BLaER1 treated with 17β-estradiol and CSF1 and Interleukin-3, amounts not matched to agents 10 nM and 100 nM (cell line): ENCODE results near the gene MKI67.

ENCODE experiments used
- H3K27ac ChIP-seq, 11 experiments: shearing (Covaris generic); formaldehyde crosslinking; 2 replicates each; pipeline ENCODE4 v1.8.1; 2022
- H3K27me3 ChIP-seq, 11 experiments: shearing (Covaris generic); formaldehyde crosslinking; 2 replicates each; pipeline ENCODE4 v1.8.1; 2022
- H3K36me3 ChIP-seq, 11 experiments: shearing (Covaris generic); formaldehyde crosslinking; 2 replicates each; pipeline ENCODE4 v1.8.1; 2022
- H3K4me1 ChIP-seq, 10 experiments: shearing (Covaris generic); formaldehyde crosslinking; 2 replicates each; pipeline ENCODE4 v1.8.1; 2022
- H3K4me2 ChIP-seq, 11 experiments: shearing (Covaris generic); formaldehyde crosslinking; 2 replicates each; pipeline ENCODE4 v1.8.1; 2022
- H3K4me3 ChIP-seq, 10 experiments: shearing (Covaris generic); formaldehyde crosslinking; 2 replicates each; pipeline ENCODE4 v1.8.1; 2022
- H3K9ac ChIP-seq, 11 experiments: shearing (Covaris generic); formaldehyde crosslinking; 2 replicates each; pipeline ENCODE4 v1.8.1; 2022
- H3K9me3 ChIP-seq, 11 experiments: shearing (Covaris generic); formaldehyde crosslinking; replicated peaks in 1 of 11; 2 replicates each; pipeline ENCODE4 v1.8.1; 2022
- H4K20me1 ChIP-seq, 11 experiments: shearing (Covaris generic); formaldehyde crosslinking; 2 replicates each; pipeline ENCODE4 v1.8.1; 2022
- Cebpa-rat ChIP-seq, 11 experiments: shearing (Covaris generic); IDR thresholded peaks; 2 replicates each; pipeline ENCODE4 v1.8.1; 2022

The MKI67 gene

DNA sequence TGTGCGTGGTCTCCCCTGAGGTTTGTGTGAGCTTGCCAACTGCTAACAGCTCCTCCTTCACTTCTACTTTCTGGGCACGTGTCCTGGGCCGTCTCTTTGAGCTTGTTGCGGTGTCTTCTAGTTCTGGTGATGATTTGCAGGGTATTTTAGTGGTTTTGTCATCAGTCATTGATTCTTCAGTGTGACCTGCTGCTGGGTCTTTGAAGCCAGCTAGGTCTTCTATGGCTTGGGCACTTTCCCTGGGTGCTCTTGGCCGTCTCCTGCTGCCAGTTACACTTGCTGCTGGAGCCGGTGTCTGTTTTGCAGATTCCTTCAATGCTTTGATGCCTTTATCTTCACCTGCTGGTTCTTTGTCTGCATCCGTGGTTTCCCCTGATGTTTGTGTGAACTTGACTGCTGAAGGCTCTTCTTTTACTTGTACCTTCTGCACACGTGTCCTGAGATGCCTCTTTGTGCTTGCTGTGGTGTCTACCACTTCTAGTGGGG lies 23.0 kb downstream of the MKI67 start:
- no peaks in the 10 kb centered on the region for H3K27me3 ChIP-seq
- no peak for TF ChIP-seq Cebpa-rat (IDR thresholded peaks at IDR 0.05)
- H3K4me2 ChIP-seq: no peak overlapping the region
- H3K4me1 ChIP-seq: peaks cover 0 to 16% (median 3%) of the 10 kb centered on the region in 10 experiments; a peak in 9 of 20 replicates
- H3K36me3 ChIP-seq: peaks cover 22 to 100% (median 100%) of the 10 kb centered on the region in 11 experiments; a peak in 21 of 22 replicates
- no peak overlapping the region for H3K27ac ChIP-seq
- no peak overlapping the region for H3K4me3 ChIP-seq
- peaks cover 0 to 98% (median 90%) of the 10 kb centered on the region in 11 experiments; a peak in 16 of 22 replicates for H4K20me1 ChIP-seq
- no peak overlapping the region for H3K9ac ChIP-seq
- H3K9me3 ChIP-seq: no peaks in the 10 kb centered on the region

DNA sequence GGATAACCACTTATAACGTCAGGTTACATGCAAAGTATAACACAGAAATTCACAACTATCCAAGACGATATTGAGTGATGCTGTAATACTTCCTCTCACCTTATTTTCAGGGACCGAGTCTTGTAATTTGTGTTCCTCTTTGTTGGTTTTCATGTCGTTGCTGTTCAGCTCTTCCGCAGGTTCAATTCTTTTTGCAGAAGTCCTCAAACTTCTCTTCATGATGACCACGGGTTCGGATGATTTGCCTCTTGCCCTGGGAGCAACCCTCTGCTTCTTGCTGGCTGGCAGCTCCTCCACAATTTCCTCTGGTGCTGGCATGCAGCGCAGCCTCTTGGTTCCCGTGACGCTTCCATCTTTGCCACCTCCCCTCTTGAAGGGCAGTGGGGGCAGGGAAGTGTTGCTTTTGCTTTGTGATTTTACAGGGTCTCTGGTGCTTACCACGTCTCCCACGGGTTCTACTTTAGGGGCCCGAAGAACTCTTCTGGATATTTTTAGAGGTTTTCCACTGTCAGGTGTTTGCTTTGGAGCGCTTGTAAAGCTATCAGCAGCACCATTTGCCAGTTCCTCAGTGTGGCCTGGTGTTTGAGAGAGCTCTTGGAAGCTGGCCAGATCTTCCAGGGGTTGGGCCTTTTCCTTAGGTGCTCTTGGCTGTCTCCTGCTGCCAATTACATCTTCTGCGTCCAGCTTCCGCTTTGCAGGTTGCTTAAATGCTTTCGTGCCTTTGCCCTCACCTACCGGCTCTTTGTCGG lies 23.6 kb downstream of the MKI67 start:
- no peaks in the 10 kb centered on the region for H3K9me3 ChIP-seq
- H3K4me1 ChIP-seq: peaks cover 0 to 23% (median 9%) of the 10 kb centered on the region in 10 experiments; a peak in 14 of 20 replicates
- no peak for TF ChIP-seq Cebpa-rat (IDR thresholded peaks at IDR 0.05)
- peaks cover 0 to 98% (median 91%) of the 10 kb centered on the region in 11 experiments; a peak in 16 of 22 replicates for H4K20me1 ChIP-seq
- peaks cover 20 to 100% (median 100%) of the 10 kb centered on the region in 11 experiments; a peak in 21 of 22 replicates for H3K36me3 ChIP-seq
- no peak overlapping the region for H3K27ac ChIP-seq
- peak overlapping the region in 2 of 11 experiments; percentile 26 to 41; a peak in 3 of 22 replicates for H3K4me2 ChIP-seq
- H3K27me3 ChIP-seq: no peaks in the 10 kb centered on the region
- H3K9ac ChIP-seq: no peak overlapping the region
- no peak overlapping the region for H3K4me3 ChIP-seq

DNA sequence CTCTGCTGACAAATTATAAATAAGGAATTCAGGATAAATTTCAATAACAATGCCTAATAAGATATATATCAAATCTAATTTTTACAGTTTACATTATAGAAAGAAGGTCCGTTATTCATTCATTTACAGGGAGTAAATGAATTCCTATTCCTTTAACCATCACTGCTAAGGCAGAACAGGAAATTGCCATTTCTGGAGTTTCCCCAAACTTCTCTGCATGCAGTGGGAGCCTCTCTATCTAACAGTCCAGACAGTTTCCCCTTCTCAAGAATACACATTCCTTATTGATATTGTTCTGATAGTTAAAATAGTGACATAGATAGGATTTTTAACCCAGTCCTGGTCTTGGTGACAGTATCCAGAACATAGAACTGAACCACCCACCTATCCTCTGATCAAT lies 24.3 kb downstream of the MKI67 start:
- no peak for TF ChIP-seq Cebpa-rat (IDR thresholded peaks at IDR 0.05)
- Histone ChIP-seq H3K4me3 (no peak overlapping the region), H3K27me3 (no peaks in the 10 kb centered on the region)

DNA sequence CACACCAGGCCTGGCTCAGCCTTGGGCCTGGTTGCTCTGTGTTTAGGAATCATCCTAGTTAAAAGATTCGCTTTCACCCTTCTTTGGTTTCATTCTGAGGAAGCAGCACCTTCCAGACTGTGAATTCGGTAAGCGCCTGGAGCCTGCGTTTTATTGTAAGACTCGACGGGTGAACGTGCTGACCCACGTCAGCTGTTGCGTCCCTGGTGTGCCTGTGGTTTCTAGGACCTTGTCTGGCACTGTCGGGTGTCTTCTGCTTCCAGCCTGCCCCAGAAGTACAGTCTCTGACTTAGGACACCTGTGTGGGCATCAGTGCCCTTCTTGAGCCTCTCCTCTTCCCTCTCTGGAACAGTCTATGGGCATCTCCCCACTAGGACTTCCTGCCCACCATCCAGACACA lies 26.3 kb downstream of the MKI67 start:
- H3K27ac ChIP-seq: no peak overlapping the region
- no peak overlapping the region for H3K4me3 ChIP-seq
- H3K9me3 ChIP-seq: no peaks in the 10 kb centered on the region
- peaks cover 18 to 45% (median 29%) of the 10 kb centered on the region in 10 experiments for H3K4me1 ChIP-seq
- no peak for TF ChIP-seq Cebpa-rat (IDR thresholded peaks at IDR 0.05)
- H3K27me3 ChIP-seq: no peaks in the 10 kb centered on the region
- peaks cover 0 to 100% (median 94%) of the 10 kb centered on the region in 11 experiments; a peak in 20 of 22 replicates for H3K36me3 ChIP-seq
- H3K9ac ChIP-seq: no peak overlapping the region
- peaks cover 0 to 98% (median 88%) of the 10 kb centered on the region in 11 experiments; a peak in 16 of 22 replicates for H4K20me1 ChIP-seq
- H3K4me2 ChIP-seq: no peak overlapping the region

More for the DNA sequence above, 24.3 kb downstream of the MKI67 start:
- Histone ChIP-seq H3K4me2 (peak overlapping the region in 2 of 11 experiments; percentile 26 to 41; a peak in 2 of 22 replicates), H3K9ac (no peak overlapping the region), H3K36me3 (peaks cover 17 to 100% (median 100%) of the 10 kb centered on the region in 11 experiments; a peak in 21 of 22 replicates), H4K20me1 (peaks cover 0 to 98% (median 92%) of the 10 kb centered on the region in 11 experiments; a peak in 16 of 22 replicates), H3K9me3 (no peaks in the 10 kb centered on the region), H3K27ac (no peak overlapping the region), H3K4me1 (peaks cover 5 to 27% (median 15%) of the 10 kb centered on the region in 10 experiments)

DNA sequence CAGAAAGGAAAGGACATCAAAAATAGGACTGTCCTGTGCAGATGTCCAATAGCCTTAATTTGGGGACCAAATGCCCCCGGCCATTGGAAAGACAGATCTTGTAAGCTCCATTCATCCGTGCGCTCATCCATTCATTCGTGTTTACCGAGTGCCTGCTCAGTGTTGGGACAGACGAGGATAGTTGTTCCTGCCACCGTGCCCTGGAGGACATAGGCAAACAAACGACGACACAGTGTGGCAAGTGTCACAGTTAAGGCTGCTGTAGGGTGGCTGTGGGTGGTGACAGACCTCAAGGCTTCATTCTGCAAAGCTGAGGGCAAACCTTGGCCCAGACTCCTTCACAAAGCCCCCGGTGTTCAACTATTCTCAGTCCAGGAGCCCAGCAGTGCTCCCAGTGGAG lies 27.6 kb downstream of the MKI67 start:
- Histone ChIP-seq H3K9ac (no peak overlapping the region), H3K36me3 (peaks cover 0 to 92% (median 83%) of the 10 kb centered on the region in 11 experiments; a peak in 20 of 22 replicates), H3K27ac (no peak overlapping the region), H3K27me3 (no peaks in the 10 kb centered on the region), H3K4me1 (peaks cover 18 to 45% (median 29%) of the 10 kb centered on the region in 10 experiments), H3K4me3 (no peak overlapping the region), H3K9me3 (no peaks in the 10 kb centered on the region), H3K4me2 (peak overlapping the region in 1 of 11 experiments; percentile 19; a peak in 1 of 22 replicates), H4K20me1 (peaks cover 0 to 95% (median 76%) of the 10 kb centered on the region in 11 experiments; a peak in 16 of 22 replicates)
- no peak for TF ChIP-seq Cebpa-rat (IDR thresholded peaks at IDR 0.05)

DNA sequence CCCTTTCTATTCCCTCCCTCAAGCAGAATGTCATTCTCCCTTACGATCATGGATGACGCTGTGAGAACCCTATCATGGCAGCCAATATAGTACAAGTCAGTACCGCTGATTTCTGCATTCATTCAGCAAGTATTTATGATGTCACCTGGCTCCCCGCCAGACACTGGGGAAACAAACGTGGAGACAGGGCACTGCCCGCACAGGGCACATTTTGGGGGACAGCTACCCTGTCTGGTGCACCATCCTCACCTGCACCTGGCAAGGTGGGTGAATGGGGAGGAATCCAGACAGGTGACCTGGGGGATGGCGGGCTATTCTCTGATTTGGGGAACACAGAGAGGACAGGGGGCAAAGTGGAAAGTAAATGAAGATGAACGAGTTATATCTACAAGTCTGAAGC lies 28.4 kb downstream of the MKI67 start:
- Histone ChIP-seq H3K27ac (no peak overlapping the region), H3K36me3 (peaks cover 0 to 84% (median 75%) of the 10 kb centered on the region in 11 experiments; a peak in 20 of 22 replicates), H3K4me3 (no peak overlapping the region), H3K27me3 (no peaks in the 10 kb centered on the region), H3K9ac (no peak overlapping the region), H3K9me3 (no peaks in the 10 kb centered on the region), H4K20me1 (peaks cover 0 to 91% (median 67%) of the 10 kb centered on the region in 11 experiments; a peak in 16 of 22 replicates), H3K4me1 (peaks cover 18 to 44% (median 28%) of the 10 kb centered on the region in 10 experiments), H3K4me2 (peak overlapping the region in 3 of 11 experiments; percentile 13 to 71 (median 19); a peak in 4 of 22 replicates)
- TF ChIP-seq Cebpa-rat (IDR thresholded peaks at IDR 0.05): no peak

DNA sequence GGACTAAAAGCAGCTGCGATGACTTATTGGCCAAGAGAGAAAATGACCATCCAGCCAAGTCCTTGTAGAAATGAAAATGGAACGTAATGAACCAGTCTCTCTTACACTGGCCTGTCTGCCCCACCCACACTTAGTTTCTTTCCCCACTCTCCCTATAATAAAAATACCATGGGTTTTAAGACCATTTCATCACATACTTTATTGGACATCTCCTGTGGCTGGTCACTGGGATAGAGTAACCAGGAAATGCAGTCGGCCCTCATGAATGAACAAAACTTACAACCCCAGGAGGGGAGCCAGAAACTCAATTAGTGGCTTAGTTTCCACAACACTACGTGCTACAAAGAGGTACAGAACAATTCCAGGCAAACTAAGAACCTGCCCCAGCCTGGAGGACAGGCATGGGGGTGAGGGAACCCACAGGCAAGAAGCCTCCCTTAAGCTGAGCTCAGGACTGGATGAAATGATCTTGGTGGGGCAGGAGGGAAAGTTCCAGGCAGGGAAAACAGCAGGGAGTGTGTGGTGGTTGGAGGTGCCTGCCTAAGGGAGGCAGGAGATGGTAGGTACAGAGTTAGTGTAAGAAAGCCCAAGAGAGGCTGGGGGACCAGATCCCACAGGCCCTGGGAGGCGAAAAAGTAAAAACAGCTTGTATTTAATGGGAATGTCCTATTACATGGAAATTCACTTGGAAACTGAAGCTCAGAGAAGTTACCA lies 29.6 kb downstream of the MKI67 start:
- Histone ChIP-seq H4K20me1 (peaks cover 0 to 79% (median 58%) of the 10 kb centered on the region in 11 experiments; a peak in 15 of 22 replicates), H3K9ac (no peak overlapping the region), H3K27me3 (no peaks in the 10 kb centered on the region), H3K36me3 (peaks cover 0 to 72% (median 64%) of the 10 kb centered on the region in 11 experiments; a peak in 20 of 22 replicates), H3K4me2 (peak overlapping the region; percentile 22 to 77 (median 45); a peak in 20 of 22 replicates), H3K27ac (0 out of 22 replicates have a peak overlapping the region, but pooled peaks of 1 of the 11 experiments have one; percentile 1), H3K9me3 (no peaks in the 10 kb centered on the region), H3K4me1 (peaks cover 14 to 40% (median 27%) of the 10 kb centered on the region in 10 experiments), H3K4me3 (no peak overlapping the region)
- TF ChIP-seq Cebpa-rat (IDR thresholded peaks at IDR 0.05): no peak

DNA sequence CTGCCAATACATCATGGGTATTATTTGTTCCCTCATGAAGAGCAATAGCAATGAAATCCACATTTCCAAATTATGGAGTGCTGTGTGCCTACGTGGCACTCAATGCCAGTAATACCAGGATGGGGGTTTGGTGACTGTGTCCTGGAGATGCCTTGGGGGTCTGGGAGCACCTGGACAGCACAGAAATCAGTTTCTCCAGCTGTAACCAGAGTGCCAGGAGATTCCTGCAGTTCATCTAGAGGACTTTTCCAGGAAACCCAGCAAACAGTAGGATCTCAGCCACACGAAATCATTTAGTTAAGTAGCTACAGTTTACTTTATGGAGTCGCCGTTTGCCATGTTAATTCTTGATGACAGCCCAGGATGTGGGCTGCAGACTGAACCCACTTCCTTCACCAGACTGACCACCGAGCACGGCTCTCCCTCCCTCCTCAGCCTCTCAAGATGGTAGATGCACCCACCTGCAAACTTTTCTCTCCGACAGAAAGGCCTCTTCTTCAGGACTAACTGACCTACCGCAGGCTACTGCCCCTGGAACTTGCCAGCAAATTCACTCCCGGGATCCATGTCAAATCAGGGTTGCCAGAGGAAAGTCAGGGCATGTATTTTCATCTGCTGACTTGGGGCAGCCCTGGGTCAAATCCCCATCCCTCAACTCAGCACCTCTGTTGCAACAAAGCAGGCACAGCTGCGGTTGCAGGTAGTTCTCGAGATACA lies 30.3 kb downstream of the MKI67 start:
- peaks cover 0 to 65% (median 56%) of the 10 kb centered on the region in 11 experiments; a peak in 20 of 22 replicates for H3K36me3 ChIP-seq
- peak overlapping the region in 1 of 11 experiments; percentile 1; a peak in 1 of 22 replicates for H3K27ac ChIP-seq
- peaks cover 13 to 40% (median 27%) of the 10 kb centered on the region in 10 experiments for H3K4me1 ChIP-seq
- H4K20me1 ChIP-seq: peaks cover 0 to 72% (median 51%) of the 10 kb centered on the region in 11 experiments; a peak in 15 of 22 replicates
- H3K9ac ChIP-seq: no peak overlapping the region; a peak in 1 of 22 replicates
- H3K27me3 ChIP-seq: no peaks in the 10 kb centered on the region
- no peak overlapping the region for H3K4me3 ChIP-seq
- no peaks in the 10 kb centered on the region for H3K9me3 ChIP-seq
- H3K4me2 ChIP-seq: peak overlapping the region; percentile 22 to 77 (median 45)
- TF ChIP-seq Cebpa-rat (IDR thresholded peaks at IDR 0.05): no peak
